ENCODE results near the gene ADCK1. TPM values are rescaled to one million over a fixed set of nuclear protein-coding genes. Genes with fewer than 3 reads are reported as not detected.

Gene ADCK1
- polyA plus RNA-seq, 1 experiment: 4.8 TPM

DNA sequence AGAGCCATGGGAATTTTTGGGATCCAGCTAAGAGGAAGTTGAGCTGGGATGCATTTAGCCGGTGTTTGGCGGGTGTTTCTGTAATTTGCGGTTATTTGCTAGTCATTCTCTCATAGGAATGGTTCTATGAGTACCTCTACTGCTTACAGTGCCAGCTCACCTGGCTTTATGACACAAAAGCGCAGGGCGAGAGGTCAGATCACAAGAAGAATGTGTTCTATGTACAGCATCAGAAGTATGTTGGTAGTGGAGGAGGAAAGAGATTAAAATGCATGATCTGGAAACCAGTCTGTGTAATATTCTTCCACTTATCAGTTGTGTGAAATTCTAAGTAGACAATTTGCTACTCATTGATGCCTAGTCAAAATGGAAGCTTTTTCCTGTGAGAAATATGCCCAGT lies 173.3 kb downstream of the ADCK1 start:
- Histone ChIP-seq H3K9me3 (ENCODE audit: control insufficient read depth, insufficient read depth, low read length) (no peaks in the 10 kb centered on the region), H3K27me3 (ENCODE audit: control insufficient read depth, insufficient read depth, low read length) (no peaks in the 10 kb centered on the region), H3K4me3 (ENCODE audit: low read depth, low read length) (no peak overlapping the region), H3K27ac (ENCODE audit: low read depth, low read length) (no peak overlapping the region)
- no peak for DNase-seq (ENCODE audit: low read depth, low spot score)
- TF ChIP-seq, protein P1, sequence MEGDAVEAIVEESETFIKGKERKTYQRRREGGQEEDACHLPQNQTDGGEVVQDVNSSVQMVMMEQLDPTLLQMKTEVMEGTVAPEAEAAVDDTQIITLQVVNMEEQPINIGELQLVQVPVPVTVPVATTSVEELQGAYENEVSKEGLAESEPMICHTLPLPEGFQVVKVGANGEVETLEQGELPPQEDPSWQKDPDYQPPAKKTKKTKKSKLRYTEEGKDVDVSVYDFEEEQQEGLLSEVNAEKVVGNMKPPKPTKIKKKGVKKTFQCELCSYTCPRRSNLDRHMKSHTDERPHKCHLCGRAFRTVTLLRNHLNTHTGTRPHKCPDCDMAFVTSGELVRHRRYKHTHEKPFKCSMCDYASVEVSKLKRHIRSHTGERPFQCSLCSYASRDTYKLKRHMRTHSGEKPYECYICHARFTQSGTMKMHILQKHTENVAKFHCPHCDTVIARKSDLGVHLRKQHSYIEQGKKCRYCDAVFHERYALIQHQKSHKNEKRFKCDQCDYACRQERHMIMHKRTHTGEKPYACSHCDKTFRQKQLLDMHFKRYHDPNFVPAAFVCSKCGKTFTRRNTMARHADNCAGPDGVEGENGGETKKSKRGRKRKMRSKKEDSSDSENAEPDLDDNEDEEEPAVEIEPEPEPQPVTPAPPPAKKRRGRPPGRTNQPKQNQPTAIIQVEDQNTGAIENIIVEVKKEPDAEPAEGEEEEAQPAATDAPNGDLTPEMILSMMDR (IDR thresholded peaks at IDR 0.05; ENCODE audit: low read depth, low read length): no peak
- POLR2A ChIA-PET: no interaction called here
- CTCF ChIA-PET: no interaction called here

DNA sequence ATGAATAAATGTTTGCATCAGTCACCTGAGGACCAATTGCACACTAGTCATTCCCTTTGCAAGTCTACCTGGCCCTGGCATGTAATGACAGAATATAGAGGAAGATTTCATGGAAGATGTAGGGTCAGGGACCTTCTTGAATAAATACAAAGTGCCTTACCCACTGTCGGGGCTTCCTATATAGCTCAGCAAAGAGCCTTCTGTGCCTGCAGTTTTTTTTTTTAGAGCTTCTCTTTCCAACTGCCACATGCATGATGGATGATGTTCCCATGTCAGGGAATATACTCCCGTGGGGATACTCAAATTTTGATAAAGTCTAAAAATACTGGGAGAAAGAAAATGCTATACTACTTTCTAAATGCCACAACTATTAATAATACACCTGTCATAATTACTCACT lies 176.7 kb downstream of the ADCK1 start:
- ChIA-PET POLR2A (no interaction called here), CTCF (no interaction called here)
- Histone ChIP-seq H3K4me3 (ENCODE audit: low read depth, low read length) (no peak overlapping the region), H3K9me3 (ENCODE audit: control insufficient read depth, insufficient read depth, low read length) (peaks cover 6% of the 10 kb centered on the region; the same call in 1 of the 2 replicates), H3K27ac (ENCODE audit: low read depth, low read length) (no peak overlapping the region), H3K27me3 (ENCODE audit: control insufficient read depth, insufficient read depth, low read length) (no peaks in the 10 kb centered on the region)
- DNase-seq (ENCODE audit: low read depth, low spot score): no peak
- TF ChIP-seq, protein P1 (IDR thresholded peaks at IDR 0.05; ENCODE audit: low read depth, low read length): no peak

DNA sequence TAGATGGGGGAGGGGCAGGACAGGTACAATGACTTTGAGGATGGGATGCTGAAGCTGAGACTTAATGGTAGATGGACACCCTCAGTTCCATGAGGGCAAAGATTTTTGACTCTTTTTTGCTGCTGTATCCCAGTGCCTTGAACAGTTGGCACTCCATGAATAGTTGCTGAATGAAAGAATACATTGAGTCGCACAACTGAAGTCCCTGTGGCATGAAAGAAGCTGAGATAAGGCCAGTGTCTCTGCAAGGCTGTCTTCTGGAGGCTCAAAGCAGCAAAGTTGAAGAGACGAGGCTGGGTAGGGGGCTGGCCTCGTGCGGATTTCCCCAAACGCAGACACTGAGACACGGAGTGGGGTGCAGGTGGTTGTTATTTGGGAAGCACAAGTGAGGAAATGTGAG lies 179.3 kb downstream of the ADCK1 start:
- ChIA-PET POLR2A (no interaction called here), CTCF (no interaction called here)
- H3K9me3 ChIP-seq (ENCODE audit: control insufficient read depth, insufficient read depth, low read length): peaks cover 10% of the 10 kb centered on the region; the same call in 1 of the 2 replicates
- no peak overlapping the region for H3K4me3 ChIP-seq (ENCODE audit: low read depth, low read length)
- no peak for DNase-seq (ENCODE audit: low read depth, low spot score)
- H3K27ac ChIP-seq (ENCODE audit: low read depth, low read length): no peak overlapping the region
- no peaks in the 10 kb centered on the region for H3K27me3 ChIP-seq (ENCODE audit: control insufficient read depth, insufficient read depth, low read length)
- TF ChIP-seq, protein P1 (IDR thresholded peaks at IDR 0.05; ENCODE audit: low read depth, low read length): no peak

DNA sequence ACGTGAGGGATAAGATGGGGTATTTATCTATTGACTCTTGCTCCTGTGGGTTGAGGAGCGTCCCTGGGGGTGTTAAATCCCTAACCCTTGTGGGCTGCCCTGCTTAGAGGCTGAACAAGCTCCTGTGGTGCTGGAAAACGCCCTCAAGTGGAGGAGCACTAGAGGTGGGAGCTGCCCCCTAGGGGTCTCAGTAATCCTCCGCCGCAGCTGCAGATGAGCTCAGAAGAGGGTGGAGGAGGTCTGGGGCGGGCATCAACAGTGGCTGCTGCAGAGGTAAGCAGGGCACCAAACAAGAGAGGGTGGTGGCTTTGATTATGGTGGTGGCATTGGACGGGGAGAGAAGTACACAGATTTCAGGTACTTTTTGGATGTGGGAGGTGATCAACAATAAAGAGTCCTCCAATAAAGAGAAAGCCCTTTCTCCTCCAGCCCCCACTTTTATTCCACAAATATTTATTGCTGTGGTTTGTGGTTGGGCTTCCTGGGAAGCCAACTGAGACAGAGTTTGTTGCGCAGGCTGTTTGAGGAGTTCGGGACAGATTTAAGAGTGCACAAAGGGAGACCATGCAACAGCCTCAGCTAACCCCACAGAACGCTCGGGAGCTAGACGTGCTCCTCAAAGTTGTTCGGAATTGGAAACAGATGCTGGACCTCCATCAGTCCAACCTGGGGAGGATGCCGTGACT lies 179.9 kb downstream of the ADCK1 start:
- no peak for DNase-seq (ENCODE audit: low read depth, low spot score)
- no peak overlapping the region for H3K27ac ChIP-seq (ENCODE audit: low read depth, low read length)
- POLR2A ChIA-PET: no interaction called here
- TF ChIP-seq, protein P1 (IDR thresholded peaks at IDR 0.05; ENCODE audit: low read depth, low read length): no peak
- peaks cover 10% of the 10 kb centered on the region; the same call in 1 of the 2 replicates for H3K9me3 ChIP-seq (ENCODE audit: control insufficient read depth, insufficient read depth, low read length)
- CTCF ChIA-PET: no interaction called here
- H3K4me3 ChIP-seq (ENCODE audit: low read depth, low read length): no peak overlapping the region
- no peaks in the 10 kb centered on the region for H3K27me3 ChIP-seq (ENCODE audit: control insufficient read depth, insufficient read depth, low read length)

DNA sequence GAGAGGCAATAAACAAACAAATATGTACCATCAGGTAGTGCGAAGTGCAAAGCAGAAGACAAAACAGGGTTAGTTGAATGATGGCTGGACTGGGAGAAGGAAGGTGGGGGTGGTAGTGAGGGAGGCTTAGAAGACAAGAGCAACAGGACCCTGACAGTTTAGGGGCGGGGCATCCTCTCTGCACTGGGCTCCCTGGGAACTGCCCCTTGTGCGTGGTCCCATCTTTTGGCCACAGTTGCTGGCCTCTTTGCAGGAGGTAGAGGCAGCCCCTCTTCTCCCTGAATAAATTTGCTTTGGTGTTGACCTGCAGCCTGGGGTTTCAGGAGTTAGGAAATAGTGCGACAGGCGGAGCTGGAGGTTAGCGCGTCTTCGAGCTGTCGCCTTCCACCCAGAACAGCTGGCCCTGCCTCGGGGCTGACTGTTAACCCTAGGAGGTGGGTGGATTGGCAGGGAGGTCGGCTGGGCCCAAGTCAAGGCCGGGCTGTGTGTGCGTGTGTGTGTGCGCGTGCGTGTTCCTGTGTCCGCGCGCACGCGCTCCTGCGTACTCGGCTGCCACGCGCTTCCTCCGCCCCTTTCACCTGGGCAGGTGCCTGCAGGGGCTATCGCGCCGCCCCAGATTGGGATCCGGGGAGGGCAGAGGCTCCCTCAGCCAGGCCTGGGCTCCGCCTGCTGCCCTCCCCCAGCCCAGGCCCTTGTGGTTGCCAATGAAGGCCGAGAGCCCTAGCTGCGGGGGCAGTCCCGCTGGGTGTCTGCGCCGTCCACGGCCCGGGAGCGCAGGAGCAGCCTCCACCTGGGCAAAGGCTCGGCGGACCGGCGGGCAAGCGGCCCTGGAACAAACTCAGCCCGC lies 180.8 kb downstream of the ADCK1 start:
- DNase-seq (ENCODE audit: low read depth, low spot score): no peak
- Histone ChIP-seq H3K9me3 (ENCODE audit: control insufficient read depth, insufficient read depth, low read length) (peaks cover 10% of the 10 kb centered on the region; the same call in 1 of the 2 replicates), H3K4me3 (ENCODE audit: low read depth, low read length) (no peak overlapping the region), H3K27ac (ENCODE audit: low read depth, low read length) (no peak overlapping the region), H3K27me3 (ENCODE audit: control insufficient read depth, insufficient read depth, low read length) (no peaks in the 10 kb centered on the region)
- CTCF ChIA-PET: no interaction called here
- POLR2A ChIA-PET: no interaction called here
- TF ChIP-seq, protein P1 (IDR thresholded peaks at IDR 0.05; ENCODE audit: low read depth, low read length): no peak

Measured in AG04450 (cell line).